ENCODE data around the gene TENT5C.

The TENT5C gene

DNA sequence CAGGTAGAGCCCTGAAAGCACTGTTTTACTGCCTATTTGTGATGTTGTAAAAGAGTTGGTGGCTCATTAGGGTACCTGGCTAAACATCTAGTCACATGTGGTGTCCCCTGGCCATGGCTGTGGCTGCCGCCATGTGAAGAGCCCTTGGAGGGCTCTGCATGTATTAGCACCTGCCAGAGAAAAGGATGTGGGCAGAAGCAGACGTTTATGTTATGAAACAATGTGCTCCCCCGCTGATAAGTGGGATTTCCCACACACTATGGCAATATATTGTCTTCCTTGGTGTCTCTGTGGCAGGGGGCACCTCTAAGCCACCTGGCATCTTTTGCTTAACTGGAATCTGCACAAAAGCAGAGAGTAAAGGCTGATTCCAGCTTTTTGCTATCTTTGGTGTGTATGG is 9.6 kb downstream of the TENT5C start:
- FAIRE-seq, result no peak

DNA sequence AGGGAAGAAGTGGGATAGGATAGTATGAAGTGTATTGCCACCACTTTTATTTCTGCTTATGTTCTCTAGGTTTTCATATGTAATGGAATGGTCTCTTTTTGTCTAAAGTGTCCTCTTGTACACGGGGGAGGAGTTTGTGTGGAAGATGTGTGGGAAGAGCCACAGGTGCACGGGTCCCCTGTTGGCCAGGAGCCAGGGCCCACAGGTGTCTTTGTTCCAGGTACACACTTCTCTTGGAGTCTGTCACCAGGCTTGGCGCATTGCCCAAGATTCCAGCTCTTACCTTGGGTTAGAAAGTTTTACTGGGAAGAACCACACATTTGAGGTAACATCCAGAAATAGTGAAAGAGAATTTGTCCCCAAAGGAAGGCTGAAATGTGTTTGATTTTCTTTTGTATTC is 10.5 kb downstream of the TENT5C start:
- no peak for FAIRE-seq

GRCh38 chr1:117616967-117617366 is 11.1 kb downstream of the TENT5C start:
- no peak for FAIRE-seq

DNA sequence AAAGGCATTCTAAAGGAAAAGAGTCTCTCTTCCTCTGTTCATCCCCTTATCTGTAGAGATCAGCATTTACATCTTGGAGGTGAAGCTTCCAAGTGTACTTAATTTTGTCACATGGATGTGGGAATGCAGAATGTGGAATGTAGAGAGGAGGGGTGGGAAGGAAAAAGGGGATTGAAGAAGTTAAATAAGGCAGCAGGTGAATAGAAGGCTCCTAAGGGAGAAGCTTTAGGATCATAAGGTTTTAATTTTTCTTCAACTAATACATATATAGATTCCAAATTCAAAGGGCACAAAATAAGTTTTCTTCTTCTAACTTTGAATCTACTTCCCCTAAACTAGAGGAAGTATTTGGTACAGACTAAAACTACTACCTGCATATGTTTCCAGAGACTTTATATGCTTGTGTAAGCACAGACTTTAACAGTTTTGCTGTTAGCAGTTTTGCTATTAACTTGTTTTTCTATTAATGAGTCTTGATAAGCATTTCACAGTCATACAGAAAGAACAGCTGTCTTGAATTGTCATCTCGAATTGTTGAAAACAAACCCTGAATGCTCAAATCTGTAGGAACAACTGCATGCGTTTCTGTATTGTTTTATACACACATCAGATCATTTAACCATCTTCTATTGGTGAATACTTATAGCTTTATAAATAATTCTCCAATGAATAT is 12.7 kb downstream of the TENT5C start:
- no peak for FAIRE-seq

DNA sequence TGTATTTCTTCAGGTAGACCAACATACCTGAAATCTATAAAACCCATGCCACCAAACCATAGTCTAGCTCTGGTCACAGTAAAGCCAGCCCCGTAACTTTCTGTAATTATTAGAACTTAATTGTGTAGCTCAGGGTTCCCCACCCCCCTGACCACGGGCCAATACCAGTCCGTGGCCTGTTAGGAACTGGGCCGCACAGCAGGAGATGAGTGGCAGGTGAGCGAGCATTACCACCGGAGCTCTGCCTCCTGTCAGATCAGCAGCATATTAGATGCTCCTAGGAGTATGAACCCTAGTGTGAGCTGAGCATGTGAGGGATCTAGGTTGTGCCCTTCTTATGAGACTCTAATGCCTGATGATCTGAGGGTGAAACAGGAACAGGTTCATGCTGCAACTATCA is 14.6 kb downstream of the TENT5C start:
- no peak for FAIRE-seq

DNA sequence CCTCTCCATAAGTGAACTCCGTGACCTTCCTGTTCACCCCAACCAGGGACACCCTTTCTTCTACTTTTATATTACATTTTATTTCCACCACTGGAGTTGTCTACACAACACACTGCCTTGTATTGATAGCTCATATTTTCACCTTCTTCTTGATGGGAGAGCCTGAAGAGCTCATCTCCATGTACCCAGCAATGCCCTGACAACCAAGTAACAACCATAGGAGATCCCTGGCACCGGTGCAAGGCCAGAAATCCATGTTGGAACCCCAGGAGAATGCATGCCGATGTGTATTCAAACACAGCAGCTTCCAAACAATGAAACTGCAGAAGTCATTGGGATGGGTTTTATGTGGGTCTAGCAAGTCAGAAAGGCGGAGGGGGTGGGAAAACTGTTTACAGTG is 15.5 kb downstream of the TENT5C start:
- FAIRE-seq, result no peak

DNA sequence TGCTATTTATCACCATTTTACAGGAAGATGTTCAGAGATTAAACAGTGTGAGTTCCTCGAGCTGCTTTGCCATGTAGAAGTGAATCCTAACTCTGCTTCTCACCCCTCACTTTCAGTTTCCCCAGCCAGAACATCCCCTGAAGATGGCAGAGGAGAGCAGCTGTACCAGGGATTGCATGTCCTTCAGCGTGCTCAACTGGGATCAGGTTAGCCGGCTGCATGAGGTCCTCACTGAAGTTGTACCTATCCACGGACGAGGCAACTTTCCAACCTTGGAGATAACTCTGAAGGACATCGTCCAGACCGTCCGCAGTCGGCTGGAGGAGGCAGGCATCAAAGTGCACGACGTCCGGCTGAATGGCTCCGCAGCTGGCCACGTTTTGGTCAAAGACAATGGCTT is 16.9 kb downstream of the TENT5C start:
- no peak for FAIRE-seq

GRCh38 chr1:117623141-117623540 is 17.3 kb downstream of the TENT5C start:
- FAIRE-seq, result no peak

DNA sequence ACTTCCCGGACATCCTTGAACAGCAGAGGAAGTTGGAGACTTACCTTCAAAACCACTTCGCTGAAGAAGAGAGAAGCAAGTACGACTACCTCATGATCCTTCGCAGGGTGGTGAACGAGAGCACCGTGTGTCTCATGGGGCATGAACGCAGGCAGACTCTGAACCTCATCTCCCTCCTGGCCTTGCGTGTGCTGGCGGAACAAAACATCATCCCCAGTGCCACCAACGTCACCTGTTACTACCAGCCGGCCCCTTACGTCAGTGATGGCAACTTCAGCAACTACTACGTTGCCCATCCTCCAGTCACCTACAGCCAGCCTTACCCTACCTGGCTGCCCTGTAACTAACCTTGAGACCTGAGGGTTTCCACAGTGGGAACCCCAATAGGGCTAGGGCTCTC is 17.9 kb downstream of the TENT5C start:
- no peak for FAIRE-seq

GRCh38 chr1:117627546-117628130 is 21.8 kb downstream of the TENT5C start:
- FAIRE-seq, result peak; percentile 83

DNA sequence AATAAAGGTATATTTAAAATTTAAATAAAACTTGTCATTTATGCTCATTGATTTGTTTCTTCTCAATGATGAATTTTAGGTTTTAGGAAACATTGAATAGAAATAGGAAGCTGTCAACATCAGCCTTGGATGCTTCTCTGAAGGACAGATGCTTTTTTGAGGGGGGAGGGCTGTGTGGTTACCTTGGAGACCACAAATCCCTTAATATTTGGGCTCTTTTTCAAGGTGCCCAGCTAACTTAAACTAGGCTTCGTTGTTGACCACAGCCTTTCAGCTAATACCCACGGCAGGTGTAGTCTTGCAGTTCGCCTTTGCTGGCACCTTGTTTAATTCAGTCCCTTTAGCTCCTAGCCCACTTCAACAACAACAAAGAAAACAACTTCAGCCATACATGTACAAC is 22.5 kb downstream of the TENT5C start:
- FAIRE-seq, result no peak

- FAIRE-seq, result no peak
Measured at GRCh38 chr1:117629625-117630422, 24.0 kb downstream of the TENT5C start.

GRCh38 chr1:117630423-117630998 is 24.7 kb downstream of the TENT5C start:
- FAIRE-seq, result no peak

- no peak for FAIRE-seq
Measured at GRCh38 chr1:117631359-117632160, 25.7 kb downstream of the TENT5C start.

DNA sequence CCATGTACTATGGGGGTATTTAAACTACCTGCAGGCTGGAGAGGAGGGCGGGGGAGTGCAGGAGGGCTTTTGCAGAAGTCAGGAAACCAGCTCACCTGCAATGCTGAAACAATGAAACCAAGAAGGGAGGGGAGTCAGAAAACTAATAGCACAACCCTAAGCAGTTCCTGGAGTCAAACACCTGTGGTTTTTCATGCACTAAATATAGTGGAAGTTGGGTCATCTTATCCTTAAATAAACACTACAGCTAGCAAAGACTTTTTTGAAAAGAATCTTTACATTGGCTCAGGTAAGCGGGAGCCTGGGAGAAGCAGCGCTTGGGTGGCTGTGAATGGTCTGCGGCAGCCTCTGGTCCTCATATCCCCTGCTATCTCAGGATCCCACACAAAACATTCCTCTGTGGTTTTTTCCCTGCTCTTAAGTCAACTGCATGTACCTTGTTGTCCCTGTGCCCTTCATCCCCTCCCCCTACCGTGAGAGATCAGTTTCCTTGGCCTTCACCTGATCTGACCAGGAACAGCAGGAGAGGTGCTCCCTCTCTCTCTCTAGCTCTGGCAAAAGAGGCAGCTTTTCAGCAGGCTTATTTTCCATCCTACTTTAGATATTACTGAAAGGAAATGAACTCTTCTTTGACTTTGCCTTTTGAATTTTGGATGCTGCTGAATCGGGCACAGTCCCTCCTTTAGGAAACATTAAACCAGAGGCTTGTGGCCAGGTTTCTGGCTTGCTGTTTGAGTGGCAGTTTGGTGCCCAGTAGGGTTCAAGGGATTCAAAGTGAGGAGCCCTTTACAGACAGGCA is 26.6 kb downstream of the TENT5C start:
- no peak for FAIRE-seq

- FAIRE-seq, result no peak
Measured at GRCh38 chr1:117633068-117633345, 27.2 kb downstream of the TENT5C start.

- no peak for FAIRE-seq
Measured at GRCh38 chr1:117633423-117633822, 27.6 kb downstream of the TENT5C start.

DNA sequence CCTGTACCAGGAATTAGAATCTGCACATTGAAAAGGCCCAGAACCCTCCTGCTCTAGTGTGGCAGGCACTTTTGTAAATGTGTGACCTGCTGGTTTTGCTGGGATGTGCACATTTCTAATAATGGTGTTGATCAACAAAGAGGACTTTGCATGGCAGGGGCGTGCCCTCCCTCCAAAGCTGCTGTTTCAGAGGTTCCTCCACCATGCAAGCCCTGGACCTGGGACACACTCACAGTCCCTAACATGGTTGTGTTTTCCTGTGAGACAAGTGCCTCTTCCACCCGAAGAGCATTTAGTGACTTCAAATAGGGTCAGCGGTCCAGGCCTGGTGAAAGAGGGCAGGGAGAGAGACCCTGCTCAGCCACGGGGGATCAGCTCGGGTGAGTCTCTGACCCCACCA is 28.1 kb downstream of the TENT5C start:
- FAIRE-seq, result no peak

DNA sequence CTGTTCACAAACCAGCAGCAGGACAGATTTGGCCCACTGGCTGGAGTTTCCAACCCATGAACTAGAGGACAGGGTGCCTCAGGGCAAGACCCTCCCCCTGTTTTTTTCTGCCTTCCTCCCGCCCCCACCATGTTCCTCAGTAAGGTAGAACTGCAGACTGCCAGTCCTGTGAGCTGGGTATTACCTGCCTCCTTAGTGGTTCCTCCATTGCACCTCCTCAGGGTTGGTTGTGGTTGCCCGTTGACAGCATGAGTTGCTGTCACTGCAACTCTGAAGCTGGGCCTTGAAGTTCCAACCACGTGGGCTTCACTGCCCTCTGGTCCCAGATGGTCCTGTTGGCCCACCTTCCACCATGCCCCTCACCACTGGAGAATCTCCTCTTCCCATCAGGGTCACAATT is 28.8 kb downstream of the TENT5C start:
- no peak for FAIRE-seq

GRCh38 chr1:117635805-117636204 is 30.0 kb downstream of the TENT5C start:
- no peak for FAIRE-seq

GRCh38 chr1:117636637-117637425 is 31.0 kb downstream of the TENT5C start:
- FAIRE-seq, result no peak

- no peak for FAIRE-seq
Measured at GRCh38 chr1:117638141-117638540, 32.3 kb downstream of the TENT5C start.

Measured in islet of Langerhans (tissue), 1 donor.